Measurements from ENCODE around the gene NTMT2. TPM values are rescaled to one million over a fixed set of nuclear protein-coding genes. Genes with fewer than 3 reads are reported as not detected.

NTMT2 gene
- total RNA-seq, 1 experiment from 2014 or later, result not detected

- Histone ChIP-seq H3K4me3 (ENCODE audit: low read depth in 2 of 2, low read length in 2 of 2) (no peak overlapping the region), H3K36me3 (ENCODE audit: control insufficient read depth, insufficient read depth, low read length) (no peaks in the 10 kb centered on the region), H3K27ac (ENCODE audit: low read length) (no peak overlapping the region), H3K9me3 (ENCODE audit: control insufficient read depth, insufficient read depth, low read depth, low read length) (no peaks in the 10 kb centered on the region), H3K4me1 (ENCODE audit: control insufficient read depth, insufficient read depth, low read length) (no peaks in the 10 kb centered on the region), H3K27me3 (ENCODE audit: control insufficient read depth, insufficient read depth, low read length) (no peaks in the 10 kb centered on the region)
- ATAC-seq (no peak), DNase-seq (ENCODE audit: low read depth, low spot score) (no peak)
- in situ Hi-C loops (cut with HindIII; ENCODE audit: low pct_unique_long_range_greater_than_20kb, low sequenced_read_pairs) (no loop called here), intact Hi-C loops (cut with micrococcal nuclease; ENCODE audit: unreplicated experiment) (no loop called here)
- no TSS peak for BruUV-seq (replicated peaks)
- ChIA-PET POLR2A (no interaction called here), CTCF (no interaction called here)
- TF ChIP-seq REST (IDR thresholded peaks at IDR 0.05; ENCODE audit: insufficient read depth in 1 of 2, low read depth in 2 of 2, low read length in 1 of 2), result no peak
Observed at GRCh38 chr1:170200161-170200560, 54.4 kb downstream of the NTMT2 start.

- POLR2A ChIA-PET, result no interaction called here
- Histone ChIP-seq H3K4me1 (ENCODE audit: control insufficient read depth, insufficient read depth, low read length) (no peaks in the 10 kb centered on the region), H3K36me3 (ENCODE audit: control insufficient read depth, insufficient read depth, low read length) (no peaks in the 10 kb centered on the region), H3K9me3 (ENCODE audit: control insufficient read depth, insufficient read depth, low read depth, low read length) (no peaks in the 10 kb centered on the region), H3K4me3 (ENCODE audit: low read depth in 2 of 2, low read length in 2 of 2) (no peak overlapping the region), H3K27me3 (ENCODE audit: control insufficient read depth, insufficient read depth, low read length) (no peaks in the 10 kb centered on the region), H3K27ac (ENCODE audit: low read length) (no peak overlapping the region)
- intact Hi-C loops (cut with micrococcal nuclease; ENCODE audit: unreplicated experiment) (no loop called here), in situ Hi-C loops (cut with HindIII; ENCODE audit: low pct_unique_long_range_greater_than_20kb, low sequenced_read_pairs) (no loop called here)
- ATAC-seq (no peak), DNase-seq (ENCODE audit: low read depth, low spot score) (no peak)
- CTCF ChIA-PET, result no interaction called here
- no peak for TF ChIP-seq POLR2AphosphoS5 (IDR thresholded peaks at IDR 0.05; ENCODE audit: low read depth, low read length)
- TF ChIP-seq CTCF (IDR thresholded peaks at IDR 0.05), result no peak
- no peak for TF ChIP-seq REST (IDR thresholded peaks at IDR 0.05; ENCODE audit: insufficient read depth in 1 of 2, low read depth in 2 of 2, low read length in 1 of 2)
- BruUV-seq (replicated peaks), result no TSS peak
Observed at GRCh38 chr1:170200621-170201397, 55.0 kb downstream of the NTMT2 start.

All from Panc1 (cell line).